Measurements from ENCODE around the gene RBP7.

GRCh38 chr1:10046356-10047085 lies 49.5 kb downstream of the RBP7 start:
- TF ChIP-seq CTCF (IDR thresholded peaks at IDR 0.05) (no peak), POLR2AphosphoS5 (IDR thresholded peaks at IDR 0.05) (no peak), POLR2A (IDR thresholded peaks at IDR 0.05) (no peak)
